HUES64 (cell line): ENCODE measurements around the gene B3GNT9.

ENCODE experiments used
- H3K27ac ChIP-seq: 2 replicates; pipeline ENCODE4 v1.7.0; 2013; ENCODE audit warnings: low read depth, low read length, inconsistent platforms
- H3K27me3 ChIP-seq: 2 replicates; pipeline ENCODE4 v1.6.1; 2013; ENCODE audit warnings: mild to moderate bottlenecking, low read length; ENCODE audit not compliant: insufficient read depth
- H3K36me3 ChIP-seq: 2 replicates; pipeline ENCODE4 v1.6.1; 2013; ENCODE audit warnings: mild to moderate bottlenecking, low read length; ENCODE audit not compliant: insufficient read depth
- H3K4me1 ChIP-seq: 2 replicates; pipeline ENCODE4 v1.6.1; 2013; ENCODE audit warnings: mild to moderate bottlenecking, low read length, moderate library complexity; ENCODE audit not compliant: insufficient read depth
- H3K4me3 ChIP-seq: 2 replicates; pipeline ENCODE4 v1.5.1; 2013; ENCODE audit warnings: mild to moderate bottlenecking, low read length, moderate library complexity
- H3K9ac ChIP-seq: 2 replicates; pipeline ENCODE4 v1.6.1; 2013; ENCODE audit warnings: mild to moderate bottlenecking, low read depth, low read length
- H3K9me3 ChIP-seq: 2 replicates; pipeline ENCODE4 v1.6.1; 2013; ENCODE audit warnings: low read depth, low read length; ENCODE audit not compliant: insufficient read depth
- WGBS: fragments of 150-250, 120-280 bp; methylation state at CpG from one replicate; pipeline ENCODE4 v1.1.7; 2013; ENCODE audit warnings: missing lambda C conversion rate; 5-methylcytosine and 5-hydroxymethylcytosine counted together

The B3GNT9 gene

GRCh38 chr16:67173808-67174705 lies 23.3 kb upstream of the B3GNT9 start:
- H3K27ac ChIP-seq, result no peak overlapping the region
- H3K9me3 ChIP-seq, result no peaks in the 10 kb centered on the region
- peaks cover 93% of the 10 kb centered on the region for H3K27me3 ChIP-seq
- no peak overlapping the region for H3K9ac ChIP-seq
- peaks cover 12% of the 10 kb centered on the region for H3K4me1 ChIP-seq
- H3K4me3 ChIP-seq, result peak overlapping the region; percentile 50
- H3K36me3 ChIP-seq, result no peaks in the 10 kb centered on the region
- WGBS, result 2% methylated on average over 69 of the region's 71 CpGs

GRCh38 chr16:67173323-67173722 lies 22.5 kb upstream of the B3GNT9 start:
- Histone ChIP-seq H3K9ac (no peak overlapping the region), H3K27ac (no peak overlapping the region)
- 78% methylated on average over 1 of the region's 1 CpG for WGBS

GRCh38 chr16:67170949-67171649 lies 20.3 kb upstream of the B3GNT9 start:
- 36% methylated on average over 14 of the region's 14 CpGs for WGBS
- H3K27ac ChIP-seq, result no peak overlapping the region

More at GRCh38 chr16:67173323-67173722, 22.5 kb upstream of the B3GNT9 start:
- peak overlapping the region; percentile 50 for H3K4me3 ChIP-seq
- H3K27me3 ChIP-seq, result peaks cover 94% of the 10 kb centered on the region
- no peaks in the 10 kb centered on the region for H3K9me3 ChIP-seq
- peaks cover 12% of the 10 kb centered on the region for H3K4me1 ChIP-seq
- no peaks in the 10 kb centered on the region for H3K36me3 ChIP-seq

GRCh38 chr16:67170168-67170948 lies 19.6 kb upstream of the B3GNT9 start, which contains the start of gene NOL3:
Gene NOL3 (plus strand): TSS chr16:67170538.
- H3K27me3 ChIP-seq, result peaks cover 96% of the 10 kb centered on the region
- no peak within 1 kb of the TSS for H3K27ac ChIP-seq
- H3K4me3 ChIP-seq, result peak within 1 kb of the TSS; percentile 59
- 2% methylated on average over 43 of the region's 50 CpGs for WGBS
- no peaks in the 10 kb centered on the region for H3K36me3 ChIP-seq
- H3K9me3 ChIP-seq, result no peaks in the 10 kb centered on the region
- H3K9ac ChIP-seq, result peak within 1 kb of the TSS; percentile 55
- H3K4me1 ChIP-seq, result peaks cover 12% of the 10 kb centered on the region

More at GRCh38 chr16:67170949-67171649, 20.3 kb upstream of the B3GNT9 start:
- no peaks in the 10 kb centered on the region for H3K36me3 ChIP-seq
- H3K9me3 ChIP-seq, result no peaks in the 10 kb centered on the region
- peaks cover 96% of the 10 kb centered on the region for H3K27me3 ChIP-seq
- H3K9ac ChIP-seq, result peak overlapping the region; percentile 55
- peak overlapping the region; percentile 59 for H3K4me3 ChIP-seq
- peaks cover 12% of the 10 kb centered on the region for H3K4me1 ChIP-seq

GRCh38 chr16:67169642-67170167 lies 18.9 kb upstream of the B3GNT9 start:
- H3K36me3 ChIP-seq, result no peaks in the 10 kb centered on the region
- H3K4me3 ChIP-seq, result peak overlapping the region; percentile 59
- H3K9me3 ChIP-seq, result no peaks in the 10 kb centered on the region
- 1% methylated on average over 24 of the region's 24 CpGs for WGBS
- H3K9ac ChIP-seq, result peak overlapping the region; percentile 27; the same call in 1 of the 2 replicates
- H3K27me3 ChIP-seq, result peaks cover 96% of the 10 kb centered on the region
- no peak overlapping the region for H3K27ac ChIP-seq
- peaks cover 12% of the 10 kb centered on the region for H3K4me1 ChIP-seq

- Histone ChIP-seq H3K9me3 (no peaks in the 10 kb centered on the region), H3K27ac (no peak overlapping the region), H3K27me3 (peaks cover 96% of the 10 kb centered on the region), H3K4me3 (peak overlapping the region; percentile 59), H3K4me1 (peaks cover 12% of the 10 kb centered on the region), H3K9ac (no peak overlapping the region), H3K36me3 (no peaks in the 10 kb centered on the region)
- WGBS, result 26% methylated on average over 9 of the region's 9 CpGs
Measured at GRCh38 chr16:67169011-67169451, 18.2 kb upstream of the B3GNT9 start.

GRCh38 chr16:67167588-67167987 lies 16.8 kb upstream of the B3GNT9 start:
- WGBS, result 75% methylated on average over 7 of the region's 7 CpGs
- H3K9me3 ChIP-seq, result no peaks in the 10 kb centered on the region
- peaks cover 5% of the 10 kb centered on the region for H3K4me1 ChIP-seq
- no peak overlapping the region for H3K4me3 ChIP-seq
- no peak overlapping the region for H3K9ac ChIP-seq
- no peak overlapping the region for H3K27ac ChIP-seq
- H3K27me3 ChIP-seq, result peaks cover 96% of the 10 kb centered on the region
- H3K36me3 ChIP-seq, result no peaks in the 10 kb centered on the region

- H3K9ac ChIP-seq, result no peak overlapping the region
- H3K9me3 ChIP-seq, result no peaks in the 10 kb centered on the region
- H3K36me3 ChIP-seq, result no peaks in the 10 kb centered on the region
- peaks cover 5% of the 10 kb centered on the region for H3K4me1 ChIP-seq
- no peak overlapping the region for H3K27ac ChIP-seq
- no peak overlapping the region for H3K4me3 ChIP-seq
- H3K27me3 ChIP-seq, result peaks cover 96% of the 10 kb centered on the region
- 66% methylated on average over 5 of the region's 5 CpGs for WGBS
Measured at GRCh38 chr16:67166598-67167168, 15.9 kb upstream of the B3GNT9 start.

- Histone ChIP-seq H3K27ac (no peak overlapping the region), H3K27me3 (peaks cover 96% of the 10 kb centered on the region), H3K36me3 (no peaks in the 10 kb centered on the region), H3K4me1 (peaks cover 5% of the 10 kb centered on the region), H3K9me3 (no peaks in the 10 kb centered on the region), H3K4me3 (no peak overlapping the region), H3K9ac (no peak overlapping the region)
- WGBS, result 19% methylated on average over 16 of the region's 18 CpGs
Measured at GRCh38 chr16:67166110-67166547, 15.3 kb upstream of the B3GNT9 start.
